ENCODE results near the gene FAM53C.
"Not testable (repeated sequence)": the region's sequence is repeated elsewhere in the genome, so short reads cannot be mapped to it uniquely, and the experiment has no call there.

Gene FAM53C

GRCh38 chr5:138385660-138386059 is 47.6 kb downstream of the FAM53C start:
- no peak overlapping the region for H3K27ac ChIP-seq (ENCODE audit: low read depth, low read length)
- H3K4me1 ChIP-seq (ENCODE audit: control insufficient read depth in 1 of 2, insufficient read depth in 2 of 2, low read length in 2 of 2): no peaks in the 10 kb centered on the region
- H3K9me3 ChIP-seq (ENCODE audit: control insufficient read depth in 1 of 2, low read length in 2 of 2): no peaks in the 10 kb centered on the region
- H3K36me3 ChIP-seq (ENCODE audit: control insufficient read depth in 1 of 2, insufficient read depth in 2 of 2, low read length in 2 of 2): peaks cover 30 to 67% of the 10 kb centered on the region in 2 donors
- no peak overlapping the region for H3K9ac ChIP-seq (ENCODE audit: low read depth in 1 of 2, low read length in 2 of 2)
- no peak overlapping the region for H3K4me3 ChIP-seq (ENCODE audit: low read depth in 1 of 2, low read length in 2 of 2)
- no peaks in the 10 kb centered on the region for H3K27me3 ChIP-seq (ENCODE audit: control insufficient read depth in 1 of 2, insufficient read depth in 2 of 2, low read length in 2 of 2)

GRCh38 chr5:138386290-138386689 is 48.2 kb downstream of the FAM53C start:
- Histone ChIP-seq H3K9me3 (ENCODE audit: control insufficient read depth in 1 of 2, low read length in 2 of 2) (no peaks in the 10 kb centered on the region), H3K9ac (ENCODE audit: low read depth in 1 of 2, low read length in 2 of 2) (no peak overlapping the region), H3K4me1 (ENCODE audit: control insufficient read depth in 1 of 2, insufficient read depth in 2 of 2, low read length in 2 of 2) (no peaks in the 10 kb centered on the region), H3K36me3 (ENCODE audit: control insufficient read depth in 1 of 2, insufficient read depth in 2 of 2, low read length in 2 of 2) (peaks cover 31 to 67% of the 10 kb centered on the region in 2 donors), H3K27me3 (ENCODE audit: control insufficient read depth in 1 of 2, insufficient read depth in 2 of 2, low read length in 2 of 2) (no peaks in the 10 kb centered on the region), H3K27ac (ENCODE audit: low read depth, low read length) (no peak overlapping the region), H3K4me3 (ENCODE audit: low read depth in 1 of 2, low read length in 2 of 2) (no peak overlapping the region)

GRCh38 chr5:138389332-138389731 is 51.3 kb downstream of the FAM53C start:
- H3K9ac ChIP-seq (ENCODE audit: low read depth in 1 of 2, low read length in 2 of 2): no peak overlapping the region
- peaks cover 37 to 74% of the 10 kb centered on the region in 2 donors for H3K36me3 ChIP-seq (ENCODE audit: control insufficient read depth in 1 of 2, insufficient read depth in 2 of 2, low read length in 2 of 2)
- H3K27me3 ChIP-seq (ENCODE audit: control insufficient read depth in 1 of 2, insufficient read depth in 2 of 2, low read length in 2 of 2): no peaks in the 10 kb centered on the region
- H3K4me1 ChIP-seq (ENCODE audit: control insufficient read depth in 1 of 2, insufficient read depth in 2 of 2, low read length in 2 of 2): no peaks in the 10 kb centered on the region
- H3K9me3 ChIP-seq (ENCODE audit: control insufficient read depth in 1 of 2, low read length in 2 of 2): no peaks in the 10 kb centered on the region
- no peak overlapping the region for H3K4me3 ChIP-seq (ENCODE audit: low read depth in 1 of 2, low read length in 2 of 2)
- H3K27ac ChIP-seq (ENCODE audit: low read depth, low read length): no peak overlapping the region

GRCh38 chr5:138389911-138390310 is 51.8 kb downstream of the FAM53C start:
- H3K4me1 ChIP-seq (ENCODE audit: control insufficient read depth in 1 of 2, insufficient read depth in 2 of 2, low read length in 2 of 2): not testable (repeated sequence)

GRCh38 chr5:138391859-138392386 is 53.9 kb downstream of the FAM53C start:
- Histone ChIP-seq H3K9me3 (ENCODE audit: control insufficient read depth in 1 of 2, low read length in 2 of 2) (no peaks in the 10 kb centered on the region), H3K36me3 (ENCODE audit: control insufficient read depth in 1 of 2, insufficient read depth in 2 of 2, low read length in 2 of 2) (peaks cover 42 to 69% of the 10 kb centered on the region in 2 donors), H3K9ac (ENCODE audit: low read depth in 1 of 2, low read length in 2 of 2) (no peak overlapping the region), H3K4me1 (ENCODE audit: control insufficient read depth in 1 of 2, insufficient read depth in 2 of 2, low read length in 2 of 2) (no peaks in the 10 kb centered on the region), H3K4me3 (ENCODE audit: low read depth in 1 of 2, low read length in 2 of 2) (no peak overlapping the region), H3K27me3 (ENCODE audit: control insufficient read depth in 1 of 2, insufficient read depth in 2 of 2, low read length in 2 of 2) (no peaks in the 10 kb centered on the region), H3K27ac (ENCODE audit: low read depth, low read length) (no peak overlapping the region)

More at GRCh38 chr5:138389911-138390310, 51.8 kb downstream of the FAM53C start:
- H3K9ac ChIP-seq (ENCODE audit: low read depth in 1 of 2, low read length in 2 of 2); H3K4me3 ChIP-seq (ENCODE audit: low read depth in 1 of 2, low read length in 2 of 2); H3K9me3 ChIP-seq (ENCODE audit: control insufficient read depth in 1 of 2, low read length in 2 of 2); H3K27ac ChIP-seq (ENCODE audit: low read depth, low read length); H3K27me3 ChIP-seq (ENCODE audit: control insufficient read depth in 1 of 2, insufficient read depth in 2 of 2, low read length in 2 of 2): not testable (repeated sequence)
- H3K36me3 ChIP-seq (ENCODE audit: control insufficient read depth in 1 of 2, insufficient read depth in 2 of 2, low read length in 2 of 2): peaks cover 41 to 77% of the 10 kb centered on the region in 2 donors

All from duodenal mucosa (tissue), 2 donors.